GM18526 (cell line): Measurements from ENCODE around the gene ALKBH8.

Experiments used
- POLR2A ChIP-seq: IDR thresholded peaks from 3 replicates; pipeline ENCODE4 v1.6.1; 2011; ENCODE audit not compliant: insufficient read length; ENCODE audit errors: extremely low read depth

Gene ALKBH8, protein sequence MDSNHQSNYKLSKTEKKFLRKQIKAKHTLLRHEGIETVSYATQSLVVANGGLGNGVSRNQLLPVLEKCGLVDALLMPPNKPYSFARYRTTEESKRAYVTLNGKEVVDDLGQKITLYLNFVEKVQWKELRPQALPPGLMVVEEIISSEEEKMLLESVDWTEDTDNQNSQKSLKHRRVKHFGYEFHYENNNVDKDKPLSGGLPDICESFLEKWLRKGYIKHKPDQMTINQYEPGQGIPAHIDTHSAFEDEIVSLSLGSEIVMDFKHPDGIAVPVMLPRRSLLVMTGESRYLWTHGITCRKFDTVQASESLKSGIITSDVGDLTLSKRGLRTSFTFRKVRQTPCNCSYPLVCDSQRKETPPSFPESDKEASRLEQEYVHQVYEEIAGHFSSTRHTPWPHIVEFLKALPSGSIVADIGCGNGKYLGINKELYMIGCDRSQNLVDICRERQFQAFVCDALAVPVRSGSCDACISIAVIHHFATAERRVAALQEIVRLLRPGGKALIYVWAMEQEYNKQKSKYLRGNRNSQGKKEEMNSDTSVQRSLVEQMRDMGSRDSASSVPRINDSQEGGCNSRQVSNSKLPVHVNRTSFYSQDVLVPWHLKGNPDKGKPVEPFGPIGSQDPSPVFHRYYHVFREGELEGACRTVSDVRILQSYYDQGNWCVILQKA

DNA sequence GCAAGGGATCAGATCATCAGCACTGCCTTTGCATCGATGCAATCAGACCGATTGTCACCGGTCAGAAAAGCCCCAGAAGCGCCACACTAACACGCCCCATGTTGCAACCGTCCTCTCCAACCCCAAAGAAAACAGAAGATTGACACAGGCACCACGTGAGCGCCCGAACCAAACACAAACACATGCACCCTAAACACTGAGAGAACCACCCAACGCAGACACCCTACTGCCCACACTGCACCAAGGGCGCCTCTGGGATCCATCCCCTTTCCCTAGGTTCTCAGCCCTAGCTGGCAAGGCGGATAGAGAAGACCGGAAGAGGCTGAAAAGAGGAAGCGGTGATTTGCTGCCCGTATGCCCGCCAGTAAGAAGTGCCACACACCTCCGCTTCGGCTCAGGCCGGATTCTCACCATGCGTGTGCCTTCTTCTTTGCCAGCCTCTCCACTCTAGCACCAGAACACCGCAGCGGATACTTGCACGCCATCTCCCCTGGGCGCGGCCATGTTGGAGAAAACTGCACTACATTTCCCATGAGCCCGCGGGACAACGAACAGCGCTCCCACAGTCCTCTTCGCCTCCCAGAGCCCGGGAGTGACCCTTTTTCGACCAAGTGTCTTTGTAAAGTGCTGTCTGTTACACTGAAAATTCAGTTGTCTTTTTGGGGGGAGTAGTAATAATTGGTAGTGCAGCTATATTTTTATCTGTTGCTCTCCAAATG lies at the start of gene ALKBH8:
Gene ALKBH8 (minus strand): TSS at position 517 of the 719 bp plus-strand sequence. CDS start 4,842 bp downstream, outside the sequence.
- peak; percentile 54 for TF ChIP-seq POLR2A

DNA sequence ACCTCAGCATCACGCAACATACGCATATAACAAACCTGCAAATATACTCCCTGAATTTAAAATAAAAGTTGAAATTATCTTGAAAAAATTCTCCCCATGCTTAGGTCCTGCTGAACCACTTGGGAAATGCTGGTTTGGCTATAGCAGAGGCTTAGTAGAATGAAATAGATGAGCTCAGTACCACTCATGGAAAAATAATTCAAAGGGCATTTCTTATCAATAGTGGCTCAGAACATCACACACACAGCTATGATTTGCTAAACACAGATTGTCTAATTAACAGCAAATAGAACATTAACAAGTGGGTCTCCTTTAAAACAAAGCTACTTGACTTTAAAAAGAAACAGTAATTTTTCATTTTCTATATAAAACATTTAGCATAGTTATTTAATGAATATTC lies 46.9 kb upstream of the ALKBH8 start:
- TF ChIP-seq POLR2A = no peak

- no peak for TF ChIP-seq POLR2A
Observed at GRCh38 chr11:107609400-107610218, 44.1 kb upstream of the ALKBH8 start.

GRCh38 chr11:107608809-107609208 lies 43.3 kb upstream of the ALKBH8 start:
- no peak for TF ChIP-seq POLR2A

DNA sequence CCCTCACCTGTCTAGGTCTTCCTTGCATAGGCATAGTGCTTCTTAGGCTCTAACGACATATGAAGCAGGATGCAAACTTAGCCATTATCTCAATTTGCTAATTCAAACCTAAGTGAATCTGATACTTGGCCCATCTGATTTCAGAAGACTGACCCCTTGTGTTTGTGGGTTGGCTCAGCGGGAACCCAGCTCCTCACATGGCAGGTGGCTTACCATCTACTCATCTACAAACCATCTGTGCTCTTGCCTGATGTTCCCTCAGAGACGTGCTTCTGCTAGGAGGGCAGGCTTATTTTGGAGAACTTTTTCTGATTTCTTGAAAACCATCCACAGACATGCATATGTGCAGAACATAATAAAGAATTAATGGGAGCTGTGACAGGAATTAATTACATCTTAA lies 40.6 kb upstream of the ALKBH8 start:
- no peak for TF ChIP-seq POLR2A

DNA sequence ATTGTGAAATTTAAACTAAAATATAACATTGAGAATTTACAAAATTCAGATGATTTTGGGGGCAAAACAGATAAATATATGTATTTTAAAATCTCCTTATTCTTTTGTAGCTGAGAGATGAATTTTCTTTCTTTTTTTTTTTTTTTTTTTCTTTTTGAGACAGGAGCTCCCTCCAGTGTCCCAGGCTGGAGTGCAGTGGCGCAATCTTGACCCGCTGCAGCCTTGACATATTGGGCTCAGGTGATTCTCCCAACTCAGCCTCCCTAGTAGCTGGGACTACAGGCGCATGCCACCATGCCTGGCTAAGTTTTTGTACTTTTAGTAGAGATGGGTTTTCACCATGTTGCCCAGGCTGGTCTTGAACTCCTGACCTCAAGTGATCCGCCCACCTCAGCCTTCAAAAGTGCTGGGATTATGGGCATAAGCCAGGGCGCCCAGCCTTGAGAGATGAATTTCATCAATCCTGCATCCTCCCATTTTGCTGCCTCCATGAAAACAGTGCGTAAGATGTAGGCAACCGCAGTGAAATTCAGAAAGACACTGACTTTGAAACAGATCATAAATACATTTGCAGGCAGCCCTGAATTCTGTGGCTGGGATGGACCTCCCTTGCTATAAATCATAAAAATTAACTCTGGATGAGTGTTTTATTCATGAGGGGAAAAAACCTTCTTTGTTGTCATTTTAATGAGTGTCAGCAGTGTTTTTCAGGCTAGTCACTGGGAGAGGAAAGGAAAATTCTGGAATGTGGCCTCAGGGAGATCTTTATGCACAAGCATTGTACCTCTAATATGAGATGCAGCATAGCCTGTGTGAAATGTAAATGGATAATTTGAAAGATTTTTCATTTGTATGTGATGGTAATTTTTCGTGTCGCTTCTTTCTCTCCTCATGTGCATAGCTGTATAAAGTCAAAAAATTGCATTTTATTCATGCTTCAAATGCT lies 39.8 kb upstream of the ALKBH8 start:
- TF ChIP-seq POLR2A = no peak

- TF ChIP-seq POLR2A = no peak
Observed at GRCh38 chr11:107598225-107599139, 32.9 kb upstream of the ALKBH8 start.

DNA sequence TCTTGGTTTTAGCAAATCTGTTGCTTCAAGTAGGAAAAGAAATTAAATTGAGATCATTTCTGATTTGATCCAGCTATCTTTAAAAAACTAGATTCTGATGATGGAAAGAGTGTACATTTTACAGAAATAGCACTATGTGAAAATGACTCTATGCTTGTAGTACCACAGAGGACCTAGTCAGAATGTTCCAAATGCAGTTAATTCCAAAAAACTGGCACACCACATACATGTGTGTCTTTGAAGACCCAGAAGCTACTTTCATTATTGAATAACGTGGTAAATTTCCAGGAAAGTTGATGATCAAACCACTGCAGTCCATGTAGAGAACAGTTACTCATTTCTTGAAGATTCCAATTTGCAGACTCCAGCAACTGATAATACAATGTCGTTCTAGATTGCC lies 29.2 kb upstream of the ALKBH8 start:
- TF ChIP-seq POLR2A = no peak

DNA sequence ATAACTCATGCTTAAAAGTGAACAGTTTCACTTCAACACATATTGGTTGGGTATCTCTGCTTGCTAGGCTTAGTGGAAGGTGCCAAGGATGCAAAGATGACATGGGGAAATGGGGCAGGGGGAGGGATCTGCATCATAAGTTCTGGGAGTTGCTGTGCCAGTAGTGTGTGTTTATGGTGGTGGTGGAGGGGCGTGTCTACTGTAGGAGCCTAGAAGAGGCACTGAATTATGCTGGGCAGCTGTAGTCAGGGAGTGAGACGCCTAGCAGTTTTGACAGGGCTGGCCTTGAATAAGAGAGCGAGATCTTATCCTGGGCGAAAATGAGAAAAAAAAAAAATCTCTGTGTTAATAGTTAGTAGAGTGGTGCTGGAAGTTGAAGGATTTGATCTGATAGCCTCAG lies 28.4 kb upstream of the ALKBH8 start:
- TF ChIP-seq POLR2A = no peak

GRCh38 chr11:107592813-107593212 lies 27.3 kb upstream of the ALKBH8 start:
- no peak for TF ChIP-seq POLR2A

DNA sequence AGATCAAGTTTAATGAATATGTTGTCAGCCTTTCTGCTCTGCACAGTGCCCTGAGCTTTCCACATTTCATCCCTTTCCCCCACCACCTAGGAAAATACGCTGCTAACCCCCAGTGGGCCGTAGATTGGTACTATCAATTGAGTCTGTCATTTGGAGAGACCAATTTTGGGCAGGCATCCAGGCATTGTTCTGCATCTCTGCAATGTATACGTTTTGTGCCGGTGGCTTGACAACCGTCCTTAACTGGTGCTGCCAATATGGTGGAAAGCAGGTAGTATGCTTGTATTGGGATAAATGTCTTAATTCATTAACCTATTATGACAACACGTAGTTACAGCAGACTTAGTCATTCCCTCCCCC lies 26.7 kb upstream of the ALKBH8 start:
- TF ChIP-seq POLR2A = no peak

GRCh38 chr11:107591378-107592230 lies 26.1 kb upstream of the ALKBH8 start:
- no peak for TF ChIP-seq POLR2A
